Stomach (tissue), 4 donors: ENCODE data around the gene FGFR2.

Experiments
- EP300 ChIP-seq: sonication (generic); formaldehyde crosslinking; IDR thresholded peaks from one replicate; pipeline ENCODE4 v1.6.1; 2017; ENCODE audit warnings: antibody characterized with exemption
- POLR2A ChIP-seq, 4 donors: fragments of 450-650 bp; IDR thresholded peaks; one replicate each; pipeline ENCODE4 v1.6.1; 2016; ENCODE audit warnings: antibody characterized with exemption in 4 of 4, control low read depth in 2 of 4, mild to moderate bottlenecking in 1 of 4, moderate library complexity in 1 of 4
- TF ChIP-seq, protein P1 (sequence below), 7 experiments: fragments of 450-650 bp in 4 of 7; fragments of 200-600 bp in 3 of 7; sonication (generic) in 3 of 7; IDR thresholded peaks; one replicate each; pipeline ENCODE4 v1.5.1; 2016 to 2019; ENCODE audit warnings: antibody characterized with exemption in 7 of 7, control low read depth in 2 of 7, mild to moderate bottlenecking in 1 of 7

DNA sequence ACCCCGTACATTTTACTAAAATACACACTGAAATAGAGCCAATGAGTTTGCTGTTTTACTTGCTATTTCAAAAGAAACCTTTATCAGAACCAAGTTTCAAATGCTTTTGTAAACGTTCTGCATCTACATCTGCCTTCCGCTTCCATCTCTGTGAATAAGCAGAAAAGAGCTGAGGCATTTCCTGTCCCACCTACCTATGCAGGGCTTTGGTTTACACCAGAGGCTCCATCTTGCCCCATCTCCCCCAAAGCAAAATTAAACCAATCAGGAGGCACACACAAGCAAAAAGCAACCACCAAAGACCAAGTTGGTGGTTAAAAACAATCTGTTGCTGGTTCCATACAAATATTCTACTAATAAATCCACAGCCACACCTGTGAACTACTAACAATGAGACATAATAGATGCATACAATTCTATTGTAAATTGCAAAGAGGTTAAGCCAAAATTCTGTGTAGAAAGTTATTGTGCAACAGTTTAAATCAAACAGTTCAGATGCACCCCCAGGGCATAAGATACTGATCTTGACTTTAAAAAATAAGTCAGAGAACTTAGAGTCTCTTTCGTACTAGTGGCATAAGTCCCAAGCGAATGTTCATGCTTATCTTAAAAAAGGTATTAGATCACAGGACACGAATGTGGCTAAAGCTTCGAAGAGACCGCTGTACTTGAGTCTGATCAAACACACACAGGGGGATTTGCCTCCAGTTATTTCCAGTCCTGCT is 83.9 kb downstream of the FGFR2 start:
- TF ChIP-seq POLR2A (IDR thresholded peaks at IDR 0.05): no peak
- TF ChIP-seq, protein P1, sequence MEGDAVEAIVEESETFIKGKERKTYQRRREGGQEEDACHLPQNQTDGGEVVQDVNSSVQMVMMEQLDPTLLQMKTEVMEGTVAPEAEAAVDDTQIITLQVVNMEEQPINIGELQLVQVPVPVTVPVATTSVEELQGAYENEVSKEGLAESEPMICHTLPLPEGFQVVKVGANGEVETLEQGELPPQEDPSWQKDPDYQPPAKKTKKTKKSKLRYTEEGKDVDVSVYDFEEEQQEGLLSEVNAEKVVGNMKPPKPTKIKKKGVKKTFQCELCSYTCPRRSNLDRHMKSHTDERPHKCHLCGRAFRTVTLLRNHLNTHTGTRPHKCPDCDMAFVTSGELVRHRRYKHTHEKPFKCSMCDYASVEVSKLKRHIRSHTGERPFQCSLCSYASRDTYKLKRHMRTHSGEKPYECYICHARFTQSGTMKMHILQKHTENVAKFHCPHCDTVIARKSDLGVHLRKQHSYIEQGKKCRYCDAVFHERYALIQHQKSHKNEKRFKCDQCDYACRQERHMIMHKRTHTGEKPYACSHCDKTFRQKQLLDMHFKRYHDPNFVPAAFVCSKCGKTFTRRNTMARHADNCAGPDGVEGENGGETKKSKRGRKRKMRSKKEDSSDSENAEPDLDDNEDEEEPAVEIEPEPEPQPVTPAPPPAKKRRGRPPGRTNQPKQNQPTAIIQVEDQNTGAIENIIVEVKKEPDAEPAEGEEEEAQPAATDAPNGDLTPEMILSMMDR (IDR thresholded peaks at IDR 0.05): no peak
- no peak for TF ChIP-seq EP300
